Activated naive CD4-positive, alpha-beta T cell treated with anti-CD3 and anti-CD28 coated beads, Interleukin-2, amount 10 ng/mL, durations not matched to agents 5 hours and 36 hours (primary cell): ENCODE data around the gene PLA2G3. TPM values are rescaled to one million over a fixed set of nuclear protein-coding genes. Genes with fewer than 3 reads are reported as not detected.
A peak's percentile ranks its signal among the peaks of the same experiment; 100 is the strongest.

Source experiments
- microRNA-seq: library from miRNA; unstranded; fragments of <30 nt; microRNA quantifications from one replicate; pipeline ENCODE4 v1.2.0, GENCODE V29; 2022; ENCODE audit warnings: borderline microRNAs expressed, borderline replicate concordance
- total RNA-seq, 2 experiments: library from RNA; stranded (reverse); gene quantifications; one replicate each; pipeline ENCODE4 v1.2.3, GENCODE V29; 2021

PLA2G3 gene
- not detected for total RNA-seq

DNA sequence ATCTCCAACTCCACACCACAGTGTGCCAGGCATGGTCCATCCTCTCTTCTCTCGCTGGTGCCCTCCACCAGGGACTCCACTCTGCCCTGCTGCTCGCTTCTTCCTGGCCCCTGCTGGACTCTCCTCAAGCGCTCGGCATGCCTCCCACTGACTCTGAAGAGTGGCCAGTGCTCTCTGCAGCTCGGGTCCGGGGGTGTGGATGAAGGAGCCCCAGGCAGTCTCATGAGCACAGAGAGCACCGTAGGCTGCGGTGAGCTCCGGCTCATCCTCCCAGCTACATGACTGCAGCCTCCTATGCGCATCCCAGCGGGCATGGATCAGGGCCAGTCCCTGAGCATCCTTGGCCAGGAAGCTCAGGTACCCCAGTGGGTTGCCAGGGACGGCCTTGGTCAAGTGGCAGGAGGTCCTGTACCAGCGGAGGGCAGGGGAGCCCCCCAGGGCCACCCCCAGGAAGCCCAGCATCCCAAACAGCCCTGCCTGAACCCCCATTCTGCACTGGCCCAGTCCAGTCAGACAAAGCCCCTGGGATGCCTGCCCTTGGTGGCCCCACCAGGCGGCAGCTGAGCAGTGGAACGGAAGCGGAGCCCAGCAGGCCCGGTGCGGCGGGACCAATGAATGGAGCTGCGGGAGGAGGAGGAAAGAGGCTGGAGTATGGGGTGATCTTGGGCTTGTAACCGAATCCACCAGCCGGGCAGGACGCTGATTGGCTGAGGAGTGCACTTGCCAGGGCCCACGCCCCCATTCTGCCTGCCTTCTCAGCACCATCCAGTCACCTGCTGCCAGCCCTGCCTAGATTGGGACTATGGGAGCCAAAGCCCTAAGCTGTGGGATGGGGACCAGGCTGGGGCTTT is at the start of gene PLA2G3:
TSS of gene PLA2G3 (minus strand) at position 643 of the 851 bp plus-strand sequence. CDS start at position 489, 154 bp downstream.

DNA sequence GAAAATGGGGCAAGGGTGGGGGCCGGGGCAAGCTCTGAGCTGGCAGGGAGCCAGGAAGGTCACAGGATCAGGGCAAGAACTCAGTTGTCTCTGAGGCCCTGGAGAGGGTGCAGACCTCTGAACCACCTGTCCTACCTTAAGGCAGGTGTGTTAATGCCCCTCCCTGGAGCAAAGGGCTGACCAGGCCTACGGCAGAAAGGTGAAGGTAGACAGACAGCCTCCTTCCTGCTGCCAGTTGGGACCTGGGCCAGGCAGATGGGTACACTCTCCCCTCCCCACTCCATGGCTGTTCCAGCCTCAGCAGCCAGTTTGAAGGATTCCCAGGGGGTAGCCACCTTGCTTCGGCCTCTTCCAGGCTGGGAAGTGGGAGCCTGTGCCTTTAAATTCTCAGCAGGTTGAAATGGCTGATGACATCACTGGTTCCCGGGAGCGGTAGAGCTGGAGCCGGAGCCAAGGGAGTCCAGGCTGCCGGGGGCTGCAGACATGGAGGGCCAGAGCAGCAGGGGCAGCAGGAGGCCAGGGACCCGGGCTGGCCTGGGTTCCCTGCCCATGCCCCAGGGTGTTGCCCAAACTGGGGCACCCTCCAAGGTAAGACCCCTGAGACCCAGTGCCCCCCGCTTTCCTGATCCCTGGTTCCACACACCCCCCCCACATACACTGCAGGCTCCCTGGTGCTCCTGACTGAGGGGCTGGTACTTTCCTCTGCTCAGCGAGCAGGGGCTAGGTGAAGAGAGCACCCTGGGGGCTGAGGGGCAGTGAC is 17.6 kb downstream of the PLA2G3 start, which contains the start of gene INPP5J:
TSS of gene INPP5J (plus strand) at position 435 of the 760 bp plus-strand sequence. CDS start at position 484, 49 bp downstream.

GRCh38 chr22:31107178-31107893 is 33.0 kb downstream of the PLA2G3 start, which contains the start of gene SELENOM:
Gene SELENOM, minus strand, starts transcription at chr22:31107568. Its CDS starts 63 bp downstream, at chr22:31107505.

Small RNA genes within 50 kb of the gene (microRNA-seq; reads per million reads assigned to microRNA genes)
- gene MIR3928: 4.8 reads per million, percentile 29 among the genes with 10 or more reads in this experiment

Other genes with a start within 250 kb of the PLA2G3 start
- gene MORC2, start 171.7 kb downstream of the PLA2G3 start, total RNA-seq: 10 to 100 TPM; 49.6 to 51.3 TPM
- 10 to 100 TPM; 82.5 to 87.1 TPM for gene TUG1, start 171.2 kb downstream of the PLA2G3 start, total RNA-seq
- gene SMTN, start 59.2 kb downstream of the PLA2G3 start, total RNA-seq: 10 to 100 TPM; 33.3 to 33.9 TPM
- 1 to 10 TPM; 1.7 to 2.1 TPM for gene SELENOM, start 32.9 kb downstream of the PLA2G3 start, total RNA-seq
- gene INPP5J, start 17.5 kb downstream of the PLA2G3 start, total RNA-seq: not detected
- 10 to 100 TPM; 22.3 to 23.2 TPM for gene RNF185, start 19.7 kb upstream of the PLA2G3 start, total RNA-seq
- 10 to 100 TPM; 42.3 to 44.7 TPM for gene LIMK2, start 71.8 kb upstream of the PLA2G3 start, total RNA-seq
- 100 to 1,000 TPM; 110 to 115 TPM for gene PIK3IP1, start 152.0 kb upstream of the PLA2G3 start, total RNA-seq
- 10 to 100 TPM; 36.4 to 37.7 TPM for gene PATZ1, start 205.8 kb upstream of the PLA2G3 start, total RNA-seq